ENCODE data around the gene GRID2. TPM values are rescaled to one million over a fixed set of nuclear protein-coding genes. Genes with fewer than 3 reads are reported as not detected.

GRID2 gene
- polyA plus RNA-seq, 1 of the 3 experiments (the other 2 are of a cell fraction) = not detected

DNA sequence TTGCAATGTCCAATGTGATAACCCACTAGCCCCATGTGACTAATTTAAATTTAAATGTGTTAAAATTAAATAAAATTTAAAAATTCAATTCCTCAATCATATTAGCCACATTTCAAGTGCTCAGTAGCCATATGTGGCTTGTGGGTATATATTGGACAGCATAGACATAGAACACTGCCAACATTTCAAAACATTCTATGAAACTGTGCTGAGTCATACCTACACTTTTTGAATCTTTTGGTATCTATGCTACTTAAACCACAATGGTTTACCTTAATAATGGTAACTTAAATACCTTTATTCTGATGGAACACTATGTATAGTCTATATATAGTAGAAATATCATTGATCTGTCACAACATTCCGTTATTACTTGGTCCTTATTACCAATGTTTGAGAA lies 1301.4 kb downstream of the GRID2 start:
- no peak for DNase-seq
- no peak for TF ChIP-seq JUND (IDR thresholded peaks at IDR 0.05)
- no peak for TF ChIP-seq USF2 (IDR thresholded peaks at IDR 0.05; ENCODE audit: borderline replicate concordance, low read depth, low read length)
- no peak for TF ChIP-seq FOXJ3 (CRISPR knock-in tag; IDR thresholded peaks at IDR 0.05)
- no peak for TF ChIP-seq FOXM1 (IDR thresholded peaks at IDR 0.05; ENCODE audit: low read depth)
- TF ChIP-seq RAD21 (IDR thresholded peaks at IDR 0.05; ENCODE audit: low read length) = no peak
- TF ChIP-seq TAF1 (IDR thresholded peaks at IDR 0.05; ENCODE audit: borderline replicate concordance, low read depth, low read length) = no peak
- TF ChIP-seq MEF2A (IDR thresholded peaks at IDR 0.05; ENCODE audit: borderline replicate concordance, low read depth) = no peak
- TF ChIP-seq CHD2 (IDR thresholded peaks at IDR 0.05; ENCODE audit: low read length, partially characterized antibody) = no peak
- TF ChIP-seq TCF12 (IDR thresholded peaks at IDR 0.05) = no peak
- TF ChIP-seq SMC3 (IDR thresholded peaks at IDR 0.05; ENCODE audit: low read depth, low read length) = no peak
- TF ChIP-seq ELF1 (IDR thresholded peaks at IDR 0.05) = no peak
- TF ChIP-seq, protein P1, sequence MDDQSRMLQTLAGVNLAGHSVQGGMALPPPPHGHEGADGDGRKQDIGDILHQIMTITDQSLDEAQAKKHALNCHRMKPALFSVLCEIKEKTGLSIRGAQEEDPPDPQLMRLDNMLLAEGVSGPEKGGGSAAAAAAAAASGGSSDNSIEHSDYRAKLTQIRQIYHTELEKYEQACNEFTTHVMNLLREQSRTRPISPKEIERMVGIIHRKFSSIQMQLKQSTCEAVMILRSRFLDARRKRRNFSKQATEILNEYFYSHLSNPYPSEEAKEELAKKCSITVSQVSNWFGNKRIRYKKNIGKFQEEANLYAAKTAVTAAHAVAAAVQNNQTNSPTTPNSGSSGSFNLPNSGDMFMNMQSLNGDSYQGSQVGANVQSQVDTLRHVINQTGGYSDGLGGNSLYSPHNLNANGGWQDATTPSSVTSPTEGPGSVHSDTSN (IDR thresholded peaks at IDR 0.05) = no peak
- no peak for TF ChIP-seq NFIC (IDR thresholded peaks at IDR 0.05; ENCODE audit: borderline replicate concordance)
- no peak for TF ChIP-seq FOSL2 (IDR thresholded peaks at IDR 0.05; ENCODE audit: borderline replicate concordance, low read depth)
- TF ChIP-seq RXRA (IDR thresholded peaks at IDR 0.05; ENCODE audit: borderline replicate concordance, low read depth) = no peak
- TF ChIP-seq, protein P2, sequence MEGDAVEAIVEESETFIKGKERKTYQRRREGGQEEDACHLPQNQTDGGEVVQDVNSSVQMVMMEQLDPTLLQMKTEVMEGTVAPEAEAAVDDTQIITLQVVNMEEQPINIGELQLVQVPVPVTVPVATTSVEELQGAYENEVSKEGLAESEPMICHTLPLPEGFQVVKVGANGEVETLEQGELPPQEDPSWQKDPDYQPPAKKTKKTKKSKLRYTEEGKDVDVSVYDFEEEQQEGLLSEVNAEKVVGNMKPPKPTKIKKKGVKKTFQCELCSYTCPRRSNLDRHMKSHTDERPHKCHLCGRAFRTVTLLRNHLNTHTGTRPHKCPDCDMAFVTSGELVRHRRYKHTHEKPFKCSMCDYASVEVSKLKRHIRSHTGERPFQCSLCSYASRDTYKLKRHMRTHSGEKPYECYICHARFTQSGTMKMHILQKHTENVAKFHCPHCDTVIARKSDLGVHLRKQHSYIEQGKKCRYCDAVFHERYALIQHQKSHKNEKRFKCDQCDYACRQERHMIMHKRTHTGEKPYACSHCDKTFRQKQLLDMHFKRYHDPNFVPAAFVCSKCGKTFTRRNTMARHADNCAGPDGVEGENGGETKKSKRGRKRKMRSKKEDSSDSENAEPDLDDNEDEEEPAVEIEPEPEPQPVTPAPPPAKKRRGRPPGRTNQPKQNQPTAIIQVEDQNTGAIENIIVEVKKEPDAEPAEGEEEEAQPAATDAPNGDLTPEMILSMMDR (IDR thresholded peaks at IDR 0.05) = no peak
- no peak for TF ChIP-seq ZBTB33 (IDR thresholded peaks at IDR 0.05; ENCODE audit: borderline replicate concordance, low read depth)
- no peak for TF ChIP-seq USF1 (IDR thresholded peaks at IDR 0.05; ENCODE audit: borderline replicate concordance, low read depth)
- TF ChIP-seq, protein P3, sequence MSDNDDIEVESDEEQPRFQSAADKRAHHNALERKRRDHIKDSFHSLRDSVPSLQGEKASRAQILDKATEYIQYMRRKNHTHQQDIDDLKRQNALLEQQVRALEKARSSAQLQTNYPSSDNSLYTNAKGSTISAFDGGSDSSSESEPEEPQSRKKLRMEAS (IDR thresholded peaks at IDR 0.05; ENCODE audit: low read depth) = no peak
- POLR2A ChIA-PET = no interaction called here

More for the DNA sequence above, 1301.4 kb downstream of the GRID2 start:
- Histone ChIP-seq H3K27me3 (ENCODE audit: insufficient read depth) (no peaks in the 10 kb centered on the region), H3K79me2 (ENCODE audit: insufficient read depth) (no peaks in the 10 kb centered on the region), H3K9me2 (no peaks in the 10 kb centered on the region), H2AFZ (ENCODE audit: low read depth) (no peak overlapping the region), H3K9ac (no peak overlapping the region), H3K27ac (ENCODE audit: low read depth in 2 of 2, low read length in 1 of 2) (no peak overlapping the region), H3K4me3 (ENCODE audit: low read depth in 2 of 2, low read length in 1 of 2) (no peak overlapping the region), H3K9me3 (no peaks in the 10 kb centered on the region), H3F3A (replicated peaks; ENCODE audit: insufficient read depth) (no peaks in the 10 kb centered on the region), H3K4me2 (no peak overlapping the region), H4K20me1 (ENCODE audit: insufficient read depth) (no peaks in the 10 kb centered on the region), H3K36me3 (replicated peaks in 1 of 2; ENCODE audit: control insufficient read depth in 1 of 2, insufficient read depth in 2 of 2, low read length in 1 of 2) (no peaks in the 10 kb centered on the region), H3K4me1 (ENCODE audit: control insufficient read depth in 1 of 2, insufficient read depth in 2 of 2, low read depth in 1 of 2, low read length in 1 of 2) (no peaks in the 10 kb centered on the region)
- CTCF ChIA-PET = no interaction called here
- 29% methylated on average over 1 of the region's 1 CpG for WGBS (ENCODE audit: low lambda C conversion rate)

All from SK-N-SH (cell line).